Right atrium auricular region (tissue), 2 donors: ENCODE results near the gene TLE4. TPM values are rescaled to one million over a fixed set of nuclear protein-coding genes. Genes with fewer than 3 reads are reported as not detected.
"Not testable (repeated sequence)": the region's sequence is repeated elsewhere in the genome, so short reads cannot be mapped to it uniquely, and the experiment has no call there.

Experiments
- DNase-seq: peaks from one replicate; pipeline ENCODE4 v3.0.0-alpha.2; 2019; ENCODE audit warnings: low spot score
- H3K27ac ChIP-seq, 2 donors: fragments of 200-600 bp; sonication (generic); 1 replicate in 1 of 2; 2 replicates in 1 of 2; pipeline ENCODE4 v1.5.1; 2016 to 2019
- H3K27me3 ChIP-seq, 2 donors: fragments of 200-600 bp; sonication (generic); one replicate each; pipeline versions ENCODE4 v1.5.1 to v1.6.0; 2017 to 2019
- H3K36me3 ChIP-seq: fragments of 200-600 bp; sonication (generic); one replicate; pipeline ENCODE4 v1.5.1; 2016
- H3K4me1 ChIP-seq, 2 donors: fragments of 200-600 bp; sonication (generic); one replicate each; pipeline versions ENCODE4 v1.5.1 to v1.6.0; 2017 to 2019
- H3K4me3 ChIP-seq, 2 donors: fragments of 200-600 bp; sonication (generic); 1 replicate in 1 of 2; 2 replicates in 1 of 2; pipeline ENCODE4 v1.5.1; 2017 to 2019; ENCODE audit warnings: mild to moderate bottlenecking in 1 of 2, moderate library complexity in 1 of 2
- H3K9me3 ChIP-seq, 2 donors: fragments of 200-600 bp; sonication (generic); one replicate each; pipeline ENCODE4 v1.5.1; 2019
- CTCF ChIP-seq, 2 donors: fragments of 200-600 bp; sonication (generic); IDR thresholded peaks; one replicate each; pipeline ENCODE4 v1.5.1; 2019; ENCODE audit warnings: antibody characterized with exemption in 2 of 2
- total RNA-seq, 2 donors: library from RNA; depleted of rRNA; stranded (reverse); fragments of >200 nt; gene quantifications; one replicate each; pipeline ENCODE4 v1.1.0, GENCODE V29; 2016

Gene TLE4
- total RNA-seq, 2 donors from 2014 or later: 18.9 to 26.1 TPM

DNA sequence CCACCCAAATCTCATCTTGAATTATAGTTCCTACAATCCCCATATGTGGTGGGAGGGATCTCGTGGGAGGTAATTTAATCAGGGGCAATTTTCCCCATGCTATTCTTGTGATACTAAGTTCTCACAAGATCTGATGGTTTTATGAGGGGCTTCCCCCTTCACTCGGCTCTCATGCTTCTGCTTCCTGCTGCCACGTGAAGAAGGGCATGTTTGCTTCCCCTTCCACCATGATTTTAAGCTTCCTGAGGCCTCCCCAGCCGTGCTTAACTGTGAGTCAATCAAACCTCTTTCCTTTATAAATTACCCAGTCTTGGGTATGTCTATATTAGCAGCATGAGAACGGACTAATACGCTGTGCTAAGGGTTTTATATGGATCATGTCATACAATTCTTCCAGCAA is 72.3 kb downstream of the TLE4 start:
- Histone ChIP-seq H3K27ac (no peak overlapping the region), H3K4me3 (no peak overlapping the region), H3K27me3 (no peaks in the 10 kb centered on the region), H3K36me3 (no peaks in the 10 kb centered on the region), H3K9me3 (no peaks in the 10 kb centered on the region), H3K4me1 (no peaks in the 10 kb centered on the region)
- DNase-seq: no peak
- TF ChIP-seq CTCF (IDR thresholded peaks at IDR 0.05): no peak

DNA sequence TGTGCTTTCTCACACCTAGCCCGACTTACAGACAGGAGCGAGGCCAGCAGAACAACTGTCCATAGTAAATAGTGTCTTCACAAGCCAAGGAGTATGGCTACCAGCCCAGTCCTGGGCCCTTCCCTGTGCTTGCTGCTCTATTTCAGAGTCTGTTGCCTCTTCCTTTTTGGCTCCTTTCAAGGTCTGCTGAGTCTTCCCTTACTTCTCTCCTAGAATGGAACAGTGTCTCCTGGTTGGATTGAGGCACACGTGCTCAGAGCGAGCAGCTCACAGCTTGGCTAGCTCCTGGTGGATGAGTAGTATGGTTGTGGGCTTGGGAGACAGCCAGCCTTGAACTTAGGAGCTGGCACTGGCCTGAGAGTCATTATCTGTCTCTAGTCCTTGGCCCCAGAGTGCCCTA is 72.8 kb downstream of the TLE4 start:
- Histone ChIP-seq H3K27ac (no peak overlapping the region), H3K4me1 (no peaks in the 10 kb centered on the region), H3K27me3 (no peaks in the 10 kb centered on the region), H3K4me3 (no peak overlapping the region), H3K36me3 (no peaks in the 10 kb centered on the region), H3K9me3 (no peaks in the 10 kb centered on the region)
- no peak for TF ChIP-seq CTCF (IDR thresholded peaks at IDR 0.05)
- DNase-seq: no peak

DNA sequence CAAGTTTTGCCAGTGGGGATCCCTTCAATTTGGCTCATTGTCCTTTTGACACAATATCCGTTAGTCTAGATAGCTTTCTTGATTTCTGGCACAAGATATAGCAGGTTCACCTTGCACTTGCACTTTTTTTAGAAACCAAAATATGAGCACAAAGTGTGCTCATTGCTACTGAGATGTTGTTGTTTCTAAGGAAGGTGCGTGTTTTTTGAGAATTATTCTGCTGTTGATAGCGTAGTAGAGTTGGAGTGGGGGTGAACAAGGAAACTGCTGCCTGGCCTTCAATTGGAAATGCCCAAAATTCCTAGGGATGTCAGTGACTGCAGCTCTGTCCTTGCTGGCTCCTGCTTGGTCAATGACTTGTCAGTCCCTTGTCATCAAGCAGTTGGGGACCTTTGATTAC is 73.3 kb downstream of the TLE4 start:
- Histone ChIP-seq H3K4me3 (no peak overlapping the region), H3K36me3 (no peaks in the 10 kb centered on the region), H3K4me1 (no peaks in the 10 kb centered on the region), H3K27me3 (no peaks in the 10 kb centered on the region), H3K9me3 (no peaks in the 10 kb centered on the region), H3K27ac (no peak overlapping the region)
- no peak for DNase-seq
- no peak for TF ChIP-seq CTCF (IDR thresholded peaks at IDR 0.05)

DNA sequence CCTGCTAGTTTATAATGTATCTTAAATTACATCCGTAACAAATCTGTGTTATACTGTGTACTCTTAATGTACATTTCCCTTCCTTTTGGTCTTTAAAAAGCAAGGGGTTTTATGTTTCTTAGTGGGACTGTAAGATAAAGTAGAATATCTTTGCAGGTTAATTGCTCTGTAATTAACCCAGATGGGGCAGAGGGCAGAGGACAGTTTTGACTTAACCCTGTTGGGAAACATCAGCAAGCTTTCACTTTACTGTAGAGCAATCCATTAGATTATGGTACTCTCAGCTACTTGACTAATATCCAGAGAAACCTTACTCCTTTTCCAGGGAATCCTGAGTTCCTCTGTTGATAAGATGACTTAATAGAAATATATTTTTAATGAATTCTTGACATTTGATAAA is 74.3 kb downstream of the TLE4 start:
- TF ChIP-seq CTCF (IDR thresholded peaks at IDR 0.05): no peak
- no peak for DNase-seq
- no peak overlapping the region for H3K4me3 ChIP-seq
- H3K9me3 ChIP-seq: no peaks in the 10 kb centered on the region
- H3K4me1 ChIP-seq: no peaks in the 10 kb centered on the region
- H3K27ac ChIP-seq: no peak overlapping the region
- H3K36me3 ChIP-seq: no peaks in the 10 kb centered on the region
- no peaks in the 10 kb centered on the region for H3K27me3 ChIP-seq

DNA sequence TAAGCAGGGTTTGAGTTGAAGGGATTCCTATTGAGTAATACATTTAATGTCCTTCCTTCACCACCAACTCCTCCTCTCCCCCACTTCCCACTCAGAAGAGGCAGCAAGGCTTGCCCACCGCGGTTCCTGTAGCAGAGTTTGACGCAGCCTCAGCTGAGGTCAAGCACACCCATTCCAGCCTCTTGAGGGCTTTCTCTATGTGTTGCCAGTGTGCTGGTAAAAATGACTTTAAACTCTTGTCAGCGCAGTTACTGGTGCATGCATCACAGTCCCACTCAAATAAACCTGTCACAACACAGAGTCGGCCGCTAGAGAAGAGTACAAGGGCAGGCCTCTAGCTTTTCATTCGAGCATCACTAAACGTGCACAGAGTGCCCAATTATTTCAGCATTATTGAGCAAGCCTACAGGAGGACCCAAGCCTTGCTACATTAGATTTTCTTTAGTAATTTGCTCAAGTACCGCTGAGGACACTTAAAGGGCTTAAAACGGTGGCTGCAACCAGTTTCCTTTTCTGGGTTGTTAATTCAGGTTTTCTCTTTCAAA is 79.6 kb downstream of the TLE4 start:
- no peaks in the 10 kb centered on the region for H3K9me3 ChIP-seq
- TF ChIP-seq CTCF (IDR thresholded peaks at IDR 0.05): no peak
- H3K4me1 ChIP-seq: no peaks in the 10 kb centered on the region
- H3K36me3 ChIP-seq: no peaks in the 10 kb centered on the region
- no peak overlapping the region for H3K4me3 ChIP-seq
- H3K27ac ChIP-seq: no peak overlapping the region
- DNase-seq: no peak
- no peaks in the 10 kb centered on the region for H3K27me3 ChIP-seq

DNA sequence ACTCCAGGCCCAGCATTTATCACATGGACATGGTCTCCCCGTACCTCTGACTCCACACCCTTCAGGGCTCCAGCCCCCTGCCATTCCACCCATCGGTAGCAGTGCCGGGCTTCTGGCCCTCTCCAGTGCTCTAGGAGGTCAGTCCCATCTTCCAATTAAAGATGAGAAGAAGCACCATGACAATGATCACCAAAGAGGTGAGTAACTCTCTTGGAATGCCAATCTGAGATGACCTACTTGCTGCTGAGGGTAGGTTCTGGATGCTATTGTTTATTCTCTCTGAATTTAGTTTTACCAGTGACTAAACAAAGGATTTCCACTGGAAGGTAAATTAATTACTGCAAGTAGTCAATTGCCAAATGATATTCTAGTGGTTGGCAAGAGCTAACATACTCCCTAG is 80.8 kb downstream of the TLE4 start:
- Histone ChIP-seq H3K9me3 (no peaks in the 10 kb centered on the region), H3K27ac (no peak overlapping the region), H3K36me3 (no peaks in the 10 kb centered on the region), H3K4me3 (no peak overlapping the region), H3K27me3 (no peaks in the 10 kb centered on the region), H3K4me1 (no peaks in the 10 kb centered on the region)
- no peak for TF ChIP-seq CTCF (IDR thresholded peaks at IDR 0.05)
- no peak for DNase-seq

DNA sequence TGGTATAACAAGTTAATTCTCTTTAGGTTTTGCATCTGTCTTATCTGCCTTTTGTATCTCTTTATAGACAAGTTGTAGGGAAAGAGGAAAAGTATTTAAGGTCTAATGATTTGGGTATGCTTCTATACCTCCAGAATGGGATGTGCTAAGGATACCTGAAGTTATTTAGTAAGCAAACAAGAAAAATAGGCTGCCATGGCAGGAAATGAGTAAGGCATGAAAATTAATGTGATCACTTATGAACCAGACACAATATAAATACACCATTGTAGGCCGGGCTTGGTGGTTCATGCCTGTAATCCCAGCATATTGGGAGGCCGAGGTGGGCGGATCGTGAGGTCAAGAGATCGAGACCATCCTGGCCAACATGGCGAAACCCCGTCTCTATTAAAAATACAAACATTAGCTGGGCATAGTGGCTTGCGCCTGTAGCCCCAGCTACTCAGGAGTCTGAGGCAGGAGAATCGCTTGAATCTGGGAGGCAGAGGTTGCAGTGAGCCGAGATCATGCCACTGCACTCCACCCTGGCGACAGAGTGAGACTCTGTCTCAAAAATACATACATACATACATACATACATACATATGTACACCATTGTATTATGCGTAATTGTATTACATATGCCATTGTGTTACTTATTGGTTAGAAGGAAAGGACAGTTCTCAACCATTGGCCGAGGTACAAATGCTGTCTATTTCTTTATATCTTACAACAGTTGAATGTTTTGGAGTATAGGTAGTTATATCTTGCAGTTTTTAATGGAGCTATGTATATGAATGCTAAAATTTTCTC is 83.0 kb downstream of the TLE4 start:
- not testable (repeated sequence) for H3K27me3 ChIP-seq, H3K36me3 ChIP-seq, H3K27ac ChIP-seq, H3K9me3 ChIP-seq, DNase-seq, H3K4me1 ChIP-seq, H3K4me3 ChIP-seq
